ENCODE results near the gene ASS1.

GRCh38 chr9:130441031-130441430 is 3.7 kb upstream of the ASS1 start:
- TF ChIP-seq, protein P1, sequence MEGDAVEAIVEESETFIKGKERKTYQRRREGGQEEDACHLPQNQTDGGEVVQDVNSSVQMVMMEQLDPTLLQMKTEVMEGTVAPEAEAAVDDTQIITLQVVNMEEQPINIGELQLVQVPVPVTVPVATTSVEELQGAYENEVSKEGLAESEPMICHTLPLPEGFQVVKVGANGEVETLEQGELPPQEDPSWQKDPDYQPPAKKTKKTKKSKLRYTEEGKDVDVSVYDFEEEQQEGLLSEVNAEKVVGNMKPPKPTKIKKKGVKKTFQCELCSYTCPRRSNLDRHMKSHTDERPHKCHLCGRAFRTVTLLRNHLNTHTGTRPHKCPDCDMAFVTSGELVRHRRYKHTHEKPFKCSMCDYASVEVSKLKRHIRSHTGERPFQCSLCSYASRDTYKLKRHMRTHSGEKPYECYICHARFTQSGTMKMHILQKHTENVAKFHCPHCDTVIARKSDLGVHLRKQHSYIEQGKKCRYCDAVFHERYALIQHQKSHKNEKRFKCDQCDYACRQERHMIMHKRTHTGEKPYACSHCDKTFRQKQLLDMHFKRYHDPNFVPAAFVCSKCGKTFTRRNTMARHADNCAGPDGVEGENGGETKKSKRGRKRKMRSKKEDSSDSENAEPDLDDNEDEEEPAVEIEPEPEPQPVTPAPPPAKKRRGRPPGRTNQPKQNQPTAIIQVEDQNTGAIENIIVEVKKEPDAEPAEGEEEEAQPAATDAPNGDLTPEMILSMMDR (IDR thresholded peaks at IDR 0.05), result no peak
- TF ChIP-seq POLR2A (IDR thresholded peaks at IDR 0.05), result no peak

All from uterus (tissue), 2 donors.